HG02943 (cell line): ENCODE data around the gene TCP11L2.

ENCODE experiments used
- ATAC-seq: cut with Tn5 transposase; IDR thresholded peaks from one replicate; pipeline ENCODE4 v1.9.1; 2021; ENCODE audit warnings: mild to moderate bottlenecking, low read depth, moderate library complexity; ENCODE audit not compliant: unreplicated experiment

TCP11L2 gene

GRCh38 chr12:106387848-106388377 is 85.4 kb downstream of the TCP11L2 start:
- ATAC-seq = no peak

- no peak for ATAC-seq
Observed at GRCh38 chr12:106389151-106389550, 86.6 kb downstream of the TCP11L2 start.

DNA sequence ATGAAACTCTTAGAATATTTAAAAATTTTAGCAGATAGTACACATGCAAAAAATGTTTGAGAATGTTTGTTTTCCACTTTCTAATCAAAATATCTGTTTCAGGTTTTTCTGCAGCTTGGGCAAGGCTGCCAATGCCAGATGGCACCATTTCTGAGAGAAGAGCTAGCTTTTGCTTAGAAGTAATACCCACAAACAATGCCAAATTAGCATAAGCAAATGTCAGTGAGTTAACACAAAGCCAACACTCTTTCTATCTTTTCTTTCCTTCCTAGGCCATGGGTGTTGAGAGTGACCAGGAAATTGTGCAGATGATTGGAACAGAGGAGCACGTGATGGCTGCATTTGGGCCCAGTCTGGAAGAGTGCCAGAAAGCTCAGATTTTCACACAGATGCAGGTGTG is 90.2 kb downstream of the TCP11L2 start:
- no peak for ATAC-seq
